ENCODE measurements around the gene TMEM150C. TPM values are rescaled to one million over a fixed set of nuclear protein-coding genes. Genes with fewer than 3 reads are reported as not detected.

TMEM150C gene
- polyA plus RNA-seq, 1 donor (not counting 4 experiments of a cell fraction or from before 2014, with no cell fraction given), result 0.07 TPM

GRCh38 chr4:82489987-82490386 is 71.8 kb downstream of the TMEM150C start:
- H3K9me1 ChIP-seq (ENCODE audit: control insufficient read depth, extremely low read depth, insufficient read depth, low read length), result no peaks in the 10 kb centered on the region
- FAIRE-seq (no peak), DNase-seq (ENCODE audit: low read depth, low spot score) (no peak)
- H3K79me2 ChIP-seq (ENCODE audit: control insufficient read depth, insufficient read depth, low read length), result no peaks in the 10 kb centered on the region
- H3K27me3 ChIP-seq (ENCODE audit: control insufficient read depth, extremely low read depth, insufficient read depth, low read length), result no peaks in the 10 kb centered on the region
- no peak overlapping the region for H3K9ac ChIP-seq (ENCODE audit: control insufficient read depth, extremely low read depth, insufficient read depth, low read length)
- H4K20me1 ChIP-seq (ENCODE audit: control insufficient read depth, extremely low read depth, insufficient read depth, low read length), result no peaks in the 10 kb centered on the region
- no peak overlapping the region for H3K4me2 ChIP-seq (ENCODE audit: control insufficient read depth, extremely low read depth, insufficient read depth, low read depth, low read length)
- no peaks in the 10 kb centered on the region for H3K36me3 ChIP-seq (ENCODE audit: control insufficient read depth in 2 of 2, extremely low read depth in 1 of 2, insufficient read depth in 2 of 2, low read length in 2 of 2)
- peaks cover 11% of the 10 kb centered on the region for H3K4me1 ChIP-seq (ENCODE audit: control insufficient read depth, extremely low read depth, insufficient read depth, low read length)
- no peaks in the 10 kb centered on the region for H3K9me3 ChIP-seq (ENCODE audit: control insufficient read depth, low read depth, low read length)
- H3K4me3 ChIP-seq (ENCODE audit: control insufficient read depth in 2 of 3, extremely low read depth in 1 of 3, insufficient read depth in 2 of 3, low read depth in 1 of 3, low read length in 3 of 3), result no peak overlapping the region
- no peak overlapping the region for H3K27ac ChIP-seq (ENCODE audit: control insufficient read depth, insufficient read depth, low read length)
- dilution Hi-C loops (cut with MboI; ENCODE audit: extremely low pct_ligation_motif_present, low sequenced_read_pairs), result no loop called here
- TF ChIP-seq CTCF (optimal IDR thresholded peaks at IDR 0.05 in 1 of 3, IDR thresholded peaks at IDR 0.05 in 1 of 3, conservative IDR thresholded peaks at IDR 0.05 in 1 of 3; ENCODE audit: extremely low read depth in 1 of 3, insufficient read depth in 2 of 3, low read length in 3 of 3), result no peak
- TF ChIP-seq EZH2 (IDR thresholded peaks at IDR 0.05; ENCODE audit: low read length), result no peak
- no peak overlapping the region for H2AFZ ChIP-seq (ENCODE audit: control insufficient read depth, low read length)

- dilution Hi-C loops (cut with MboI; ENCODE audit: extremely low pct_ligation_motif_present, low sequenced_read_pairs), result no loop called here
- DNase-seq (ENCODE audit: low read depth, low spot score), result no peak
Observed at GRCh38 chr4:82489076-82489475, 72.7 kb downstream of the TMEM150C start.

More at GRCh38 chr4:82489076-82489475, 72.7 kb downstream of the TMEM150C start:
- H4K20me1 ChIP-seq (ENCODE audit: control insufficient read depth, extremely low read depth, insufficient read depth, low read length), result no peaks in the 10 kb centered on the region
- no peak overlapping the region for H3K9ac ChIP-seq (ENCODE audit: control insufficient read depth, extremely low read depth, insufficient read depth, low read length)
- TF ChIP-seq EZH2 (IDR thresholded peaks at IDR 0.05; ENCODE audit: low read length) (no peak), CTCF (optimal IDR thresholded peaks at IDR 0.05 in 1 of 3, IDR thresholded peaks at IDR 0.05 in 1 of 3, conservative IDR thresholded peaks at IDR 0.05 in 1 of 3; ENCODE audit: extremely low read depth in 1 of 3, insufficient read depth in 2 of 3, low read length in 3 of 3) (no peak)
- no peak overlapping the region for H3K27ac ChIP-seq (ENCODE audit: control insufficient read depth, insufficient read depth, low read length)
- H3K9me3 ChIP-seq (ENCODE audit: control insufficient read depth, low read depth, low read length), result no peaks in the 10 kb centered on the region
- H3K79me2 ChIP-seq (ENCODE audit: control insufficient read depth, insufficient read depth, low read length), result no peaks in the 10 kb centered on the region
- H3K4me3 ChIP-seq (ENCODE audit: control insufficient read depth in 2 of 3, extremely low read depth in 1 of 3, insufficient read depth in 2 of 3, low read depth in 1 of 3, low read length in 3 of 3), result no peak overlapping the region
- H3K9me1 ChIP-seq (ENCODE audit: control insufficient read depth, extremely low read depth, insufficient read depth, low read length), result no peaks in the 10 kb centered on the region
- FAIRE-seq, result no peak
- no peaks in the 10 kb centered on the region for H3K27me3 ChIP-seq (ENCODE audit: control insufficient read depth, extremely low read depth, insufficient read depth, low read length)
- H3K36me3 ChIP-seq (ENCODE audit: control insufficient read depth in 2 of 2, extremely low read depth in 1 of 2, insufficient read depth in 2 of 2, low read length in 2 of 2), result no peaks in the 10 kb centered on the region
- H3K4me1 ChIP-seq (ENCODE audit: control insufficient read depth, extremely low read depth, insufficient read depth, low read length), result peaks cover 11% of the 10 kb centered on the region
- H3K4me2 ChIP-seq (ENCODE audit: control insufficient read depth, extremely low read depth, insufficient read depth, low read depth, low read length), result no peak overlapping the region
- H2AFZ ChIP-seq (ENCODE audit: control insufficient read depth, low read length), result no peak overlapping the region
